Pons (tissue), 1 donor: ENCODE results near the gene FAM186B.

ENCODE experiments used
- DNase-seq: peaks from one replicate; pipeline ENCODE4 v3.0.0-alpha.2; 2016; ENCODE audit warnings: low spot score

FAM186B gene

DNA sequence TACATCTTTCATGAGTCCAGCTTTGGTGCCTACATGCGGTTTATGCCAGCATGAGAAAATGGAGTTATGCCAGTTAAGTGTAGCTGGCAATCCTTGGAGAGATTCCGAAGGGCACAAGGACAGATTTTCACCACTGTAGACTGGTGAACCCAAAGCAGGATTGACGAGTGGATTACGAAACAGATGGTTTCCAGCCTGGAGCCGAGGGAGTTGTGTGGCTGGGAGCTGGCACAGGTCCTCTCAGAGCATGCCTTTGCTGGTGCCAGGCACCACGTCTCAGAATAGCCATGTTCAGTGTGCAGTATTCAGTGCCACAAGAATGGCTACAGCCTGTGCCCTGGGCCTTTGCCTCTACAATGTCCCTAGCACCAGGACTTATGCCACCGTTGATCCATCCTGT, 53.4 kb downstream of the FAM186B start:
- DNase-seq, result no peak

DNA sequence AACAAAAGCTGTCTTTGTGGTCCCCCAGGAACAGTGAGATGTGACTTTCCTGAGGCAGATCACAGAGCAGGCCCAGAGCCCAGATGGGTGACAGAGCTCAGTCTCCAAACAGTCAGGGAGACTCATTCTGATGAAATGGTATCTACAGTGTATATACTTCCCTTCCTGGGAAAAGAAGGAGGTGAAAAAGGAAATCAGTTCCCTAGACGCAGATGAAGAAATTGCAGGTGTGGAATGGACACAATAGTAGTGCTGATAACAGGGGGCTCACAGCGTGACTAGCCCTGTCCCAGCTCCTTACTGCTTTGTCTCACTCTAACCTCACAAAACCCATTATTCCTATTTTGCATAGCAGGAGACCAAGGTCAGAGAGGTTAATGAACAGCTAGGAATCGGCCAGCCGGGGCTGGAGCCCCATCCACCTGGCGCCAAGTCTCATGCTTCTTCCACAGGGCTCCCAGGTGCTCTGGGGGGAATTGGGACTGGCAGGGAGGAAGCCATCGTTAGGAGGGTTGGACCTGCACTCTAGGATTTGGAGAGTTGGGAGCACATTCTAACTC, 54.7 kb downstream of the FAM186B start:
- DNase-seq, result peak; percentile 19

DNA sequence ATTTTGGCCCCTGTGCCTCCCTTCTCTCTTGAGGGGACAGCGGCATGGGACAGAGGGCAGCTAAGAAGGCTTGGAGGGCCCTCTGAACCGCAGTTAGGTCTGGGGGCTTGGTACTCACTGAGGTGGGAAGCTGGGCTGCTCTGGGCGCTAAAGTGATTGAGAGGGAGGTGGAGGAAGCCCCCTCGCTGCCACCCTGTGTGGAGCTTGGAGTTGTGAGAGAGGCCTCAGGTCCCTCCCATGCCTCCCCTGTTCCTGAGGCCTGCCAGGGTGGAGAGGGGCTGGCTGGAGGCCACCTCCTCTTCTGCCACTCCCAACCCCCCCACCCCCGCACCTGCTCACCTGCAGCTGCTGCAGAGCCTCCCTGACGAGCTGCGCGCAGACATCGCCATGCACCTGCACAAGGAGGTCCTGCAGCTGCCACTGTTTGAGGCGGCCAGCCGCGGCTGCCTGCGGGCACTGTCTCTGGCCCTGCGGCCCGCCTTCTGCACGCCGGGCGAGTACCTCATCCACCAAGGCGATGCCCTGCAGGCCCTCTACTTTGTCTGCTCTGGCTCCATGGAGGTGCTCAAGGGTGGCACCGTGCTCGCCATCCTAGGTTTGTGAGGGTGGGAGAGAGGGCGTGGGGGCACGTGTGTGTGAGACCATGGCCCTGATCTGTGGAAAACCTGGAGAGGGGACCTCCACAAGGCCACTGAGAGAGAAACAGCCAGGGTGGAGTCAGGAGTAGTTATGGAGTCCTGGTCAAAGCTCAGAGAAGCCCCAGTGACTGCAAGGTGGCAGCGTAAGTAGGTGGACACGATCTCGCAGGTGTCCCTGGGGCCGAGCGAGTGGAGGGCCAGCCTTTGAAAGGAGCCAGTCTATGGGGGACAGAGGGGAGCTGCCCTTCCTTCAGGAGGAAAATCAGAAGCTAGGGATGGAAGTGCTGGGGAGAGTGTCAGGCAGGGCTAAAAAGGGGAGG, 55.4 kb downstream of the FAM186B start:
- DNase-seq, result no peak

DNA sequence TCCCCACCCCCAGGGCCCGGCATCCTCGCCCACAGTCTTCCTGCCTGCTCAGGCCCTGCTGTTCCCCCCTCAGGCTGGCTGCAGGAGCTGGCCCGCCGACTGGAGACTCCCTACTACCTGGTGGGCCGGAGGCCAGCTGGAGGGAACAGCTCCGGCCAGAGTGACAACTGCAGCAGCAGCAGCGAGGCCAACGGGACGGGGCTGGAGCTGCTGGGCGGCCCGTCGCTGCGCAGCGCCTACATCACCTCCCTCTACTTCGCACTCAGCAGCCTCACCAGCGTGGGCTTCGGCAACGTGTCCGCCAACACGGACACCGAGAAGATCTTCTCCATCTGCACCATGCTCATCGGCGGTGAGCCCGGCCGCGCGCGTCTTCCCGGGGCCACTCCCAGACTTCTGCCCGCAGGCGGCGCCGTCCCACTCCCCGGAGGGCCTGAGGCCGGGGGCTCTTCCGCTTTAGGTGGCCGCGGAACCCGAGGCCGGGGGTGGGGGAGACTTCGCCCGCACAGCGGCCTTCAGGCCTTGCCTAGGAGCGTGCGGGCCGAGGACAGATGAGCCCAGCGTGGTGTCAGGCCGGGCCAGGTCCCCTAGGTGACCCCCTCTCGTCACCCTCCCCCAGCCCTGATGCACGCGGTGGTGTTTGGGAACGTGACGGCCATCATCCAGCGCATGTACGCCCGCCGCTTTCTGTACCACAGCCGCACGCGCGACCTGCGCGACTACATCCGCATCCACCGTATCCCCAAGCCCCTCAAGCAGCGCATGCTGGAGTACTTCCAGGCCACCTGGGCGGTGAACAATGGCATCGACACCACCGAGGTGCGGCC, 56.4 kb downstream of the FAM186B start:
- no peak for DNase-seq

DNA sequence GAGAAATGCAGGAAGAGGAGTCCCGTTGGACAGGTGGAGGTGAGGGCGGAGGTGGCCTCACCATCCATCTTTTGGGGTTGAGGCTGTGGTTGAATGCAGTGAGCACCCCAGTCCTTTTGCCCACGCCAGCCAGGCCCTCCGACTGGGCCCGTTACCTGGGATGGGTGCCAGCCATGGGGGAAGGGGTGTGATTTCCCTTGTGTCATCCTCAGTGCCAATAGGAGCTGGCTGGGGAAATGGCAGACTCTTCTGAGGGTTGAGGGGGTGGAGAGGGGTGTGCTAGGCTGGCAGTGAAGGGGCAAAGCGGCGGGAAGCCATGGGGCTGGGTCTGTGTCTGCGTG, 57.0 kb downstream of the FAM186B start:
- DNase-seq, result no peak

DNA sequence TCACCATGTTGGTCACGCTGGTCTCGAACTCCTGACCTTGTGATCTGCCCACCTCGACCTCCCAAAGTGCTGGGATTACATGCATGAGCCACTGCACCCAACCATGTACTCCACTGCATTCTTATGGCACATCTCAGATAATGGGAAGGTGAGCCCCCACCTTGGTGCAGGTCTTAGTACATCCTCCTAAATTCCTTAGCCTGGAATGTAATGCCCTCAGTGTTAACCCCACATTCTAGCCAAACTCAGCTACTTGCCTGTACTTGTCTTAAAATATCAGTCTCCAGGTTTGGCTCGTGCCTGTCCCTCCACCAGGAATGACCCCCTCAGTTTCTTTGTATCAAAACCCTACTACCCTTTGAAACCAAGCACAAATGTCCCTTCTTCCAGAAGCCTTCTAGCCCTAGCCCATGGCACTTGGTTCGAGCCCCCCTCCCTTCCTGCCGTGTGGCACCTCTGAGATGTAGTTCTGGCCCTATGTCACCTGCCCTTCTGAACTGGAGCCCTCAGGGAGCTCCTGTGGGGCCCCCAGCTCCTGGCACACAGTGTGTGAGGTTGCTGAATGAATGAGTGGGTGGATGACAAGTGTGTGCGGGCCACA, 58.2 kb downstream of the FAM186B start:
- no peak for DNase-seq

DNA sequence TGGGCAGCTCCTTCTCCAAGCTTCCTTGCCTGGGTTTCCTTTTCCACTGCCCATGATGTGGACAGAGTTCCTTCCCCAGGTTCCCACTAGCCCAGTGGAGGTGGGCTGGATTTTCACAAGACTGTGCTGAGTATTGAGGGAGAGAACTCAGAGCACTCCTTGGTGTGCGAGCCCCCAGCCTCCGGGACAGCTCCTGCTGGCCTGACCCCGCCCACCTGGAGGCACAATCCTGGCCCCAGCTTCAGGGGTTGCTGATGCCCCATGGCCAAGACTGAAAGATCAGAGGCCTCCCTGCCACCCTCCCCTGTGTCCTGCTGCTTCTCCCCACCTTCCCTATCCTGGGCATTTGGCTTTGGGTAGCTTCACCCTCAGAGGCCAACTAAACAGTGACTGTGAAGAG, 59.0 kb downstream of the FAM186B start:
- DNase-seq, result no peak

DNA sequence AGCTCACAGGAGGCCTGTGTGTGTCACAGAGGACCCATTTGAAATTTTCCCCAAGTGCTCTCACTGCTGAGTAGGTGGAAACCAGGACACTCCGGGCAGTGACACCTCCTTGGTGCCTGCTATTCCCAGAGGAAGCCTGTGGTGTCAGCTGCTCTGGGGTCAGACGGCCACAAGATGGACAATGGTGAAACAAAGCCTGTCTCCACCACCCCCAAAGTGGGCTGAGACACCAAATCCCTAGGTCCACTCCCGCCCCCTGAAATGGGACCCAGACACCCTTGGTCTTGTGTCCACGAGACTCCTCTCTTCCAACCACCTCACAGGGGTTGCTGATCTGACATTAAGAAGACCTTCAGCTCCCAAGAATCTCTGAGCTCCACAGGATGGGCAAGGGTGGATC, 59.6 kb downstream of the FAM186B start:
- no peak for DNase-seq

DNA sequence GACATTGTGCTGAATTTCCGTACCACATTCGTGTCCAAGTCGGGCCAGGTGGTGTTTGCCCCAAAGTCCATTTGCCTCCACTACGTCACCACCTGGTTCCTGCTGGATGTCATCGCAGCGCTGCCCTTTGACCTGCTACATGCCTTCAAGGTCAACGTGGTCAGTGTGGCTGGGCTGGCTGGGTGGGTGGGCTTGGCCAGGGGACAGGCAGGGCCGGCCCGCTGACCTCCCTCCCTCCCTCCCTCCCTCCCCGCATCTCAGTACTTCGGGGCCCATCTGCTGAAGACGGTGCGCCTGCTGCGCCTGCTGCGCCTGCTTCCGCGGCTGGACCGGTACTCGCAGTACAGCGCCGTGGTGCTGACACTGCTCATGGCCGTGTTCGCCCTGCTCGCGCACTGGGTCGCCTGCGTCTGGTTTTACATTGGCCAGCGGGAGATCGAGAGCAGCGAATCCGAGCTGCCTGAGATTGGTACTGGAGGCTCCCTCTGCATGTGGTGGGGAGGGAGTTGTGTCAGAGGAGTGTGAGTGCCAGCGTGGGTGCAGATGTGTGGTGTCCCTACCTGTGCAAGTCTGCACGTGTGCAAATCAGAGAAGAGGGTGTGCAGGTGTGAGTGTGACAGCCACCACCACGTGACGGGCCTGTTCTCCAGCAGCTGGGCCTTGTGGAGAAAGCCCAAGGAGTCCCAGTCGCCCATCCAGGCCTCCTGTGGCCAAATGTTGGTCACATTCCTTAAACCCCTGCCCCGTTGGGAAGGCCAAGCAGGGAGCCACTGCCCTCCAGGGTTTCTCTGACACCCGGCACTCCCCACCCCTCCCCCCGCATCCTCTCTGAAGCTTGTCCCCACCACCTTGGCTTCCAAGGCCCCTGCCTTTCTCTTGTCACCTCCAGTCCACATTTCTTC, 61.3 kb downstream of the FAM186B start:
- DNase-seq, result no peak

DNA sequence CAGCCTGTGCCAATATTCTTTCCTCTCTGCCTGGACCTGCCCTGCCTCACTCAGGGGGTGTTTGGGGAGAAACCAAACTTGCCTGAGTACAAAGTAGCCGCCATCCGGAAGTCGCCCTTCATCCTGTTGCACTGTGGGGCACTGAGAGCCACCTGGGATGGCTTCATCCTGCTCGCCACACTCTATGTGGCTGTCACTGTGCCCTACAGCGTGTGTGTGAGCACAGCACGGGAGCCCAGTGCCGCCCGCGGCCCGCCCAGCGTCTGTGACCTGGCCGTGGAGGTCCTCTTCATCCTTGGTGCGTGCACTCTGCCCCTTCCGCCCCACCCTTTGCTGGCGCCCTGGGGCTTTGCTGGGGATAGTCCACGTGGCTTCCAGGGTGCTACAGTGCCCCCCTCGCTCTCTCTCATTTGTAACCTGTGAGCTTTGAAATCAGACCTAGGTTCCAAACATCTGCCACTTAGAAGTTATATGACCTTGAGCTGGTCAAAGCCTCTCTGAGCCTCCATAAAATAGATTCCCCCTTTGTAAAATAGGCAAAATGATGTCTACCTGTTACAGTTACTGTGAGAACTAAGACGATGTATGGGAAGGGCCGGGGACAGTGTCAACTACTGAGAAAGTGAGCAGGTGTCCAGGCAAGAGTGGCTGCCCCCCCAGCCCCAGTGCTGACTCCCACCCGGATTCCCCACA, 62.1 kb downstream of the FAM186B start:
- DNase-seq, result no peak

DNA sequence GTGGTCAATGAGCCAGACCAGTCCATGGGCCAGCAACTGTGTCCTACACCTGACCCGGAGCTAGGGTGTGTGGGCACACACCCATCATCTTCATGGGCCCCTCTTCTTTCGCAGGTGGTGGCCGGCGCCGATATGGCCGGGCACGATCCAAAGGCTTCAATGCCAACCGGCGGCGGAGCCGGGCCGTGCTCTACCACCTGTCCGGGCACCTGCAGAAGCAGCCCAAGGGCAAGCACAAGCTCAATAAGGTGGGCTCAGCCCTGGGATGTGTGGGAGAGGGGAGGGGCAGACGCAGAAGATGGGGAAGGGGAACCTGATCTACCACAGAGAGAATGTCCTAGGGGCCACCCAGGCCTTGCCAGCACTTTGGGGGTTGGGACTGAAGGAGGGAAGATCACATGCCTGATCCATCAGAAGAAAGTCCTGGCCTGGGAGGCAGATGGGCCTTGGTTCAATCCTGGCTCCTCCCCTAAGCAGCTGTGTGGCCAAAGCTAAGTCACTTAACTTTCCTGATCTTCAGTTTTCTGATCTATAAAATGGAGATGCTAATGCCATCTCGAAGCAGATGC, 62.8 kb downstream of the FAM186B start:
- no peak for DNase-seq

DNA sequence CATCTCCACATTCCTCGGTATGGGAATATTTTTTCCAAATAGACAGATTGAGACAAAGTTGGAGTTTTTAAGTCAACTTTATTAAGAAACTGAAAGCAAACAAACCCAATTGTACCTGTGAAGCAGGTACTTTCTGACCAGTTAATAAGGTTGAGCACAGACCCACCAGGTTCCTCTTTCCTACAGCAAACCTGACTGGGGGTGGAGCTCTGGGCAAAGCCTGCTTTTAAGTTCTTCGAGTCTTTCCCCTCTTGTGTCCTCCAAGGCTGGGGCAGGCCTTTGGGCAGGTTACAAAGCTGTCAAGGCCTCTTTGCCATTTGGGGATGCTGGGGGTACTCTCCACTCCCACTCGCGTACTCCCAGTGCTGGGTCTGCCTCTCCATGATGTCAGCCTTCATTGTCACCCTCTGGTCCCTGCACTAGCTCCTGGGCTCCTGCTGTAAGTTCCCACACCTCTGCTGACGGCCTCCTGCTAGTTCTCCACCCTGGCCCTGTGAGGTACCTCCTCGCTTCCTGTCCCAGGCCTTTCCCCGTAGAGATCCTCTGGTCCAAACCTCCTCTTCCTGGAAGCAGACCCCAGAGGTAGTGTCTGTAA, 63.4 kb downstream of the FAM186B start:
- no peak for DNase-seq

DNA sequence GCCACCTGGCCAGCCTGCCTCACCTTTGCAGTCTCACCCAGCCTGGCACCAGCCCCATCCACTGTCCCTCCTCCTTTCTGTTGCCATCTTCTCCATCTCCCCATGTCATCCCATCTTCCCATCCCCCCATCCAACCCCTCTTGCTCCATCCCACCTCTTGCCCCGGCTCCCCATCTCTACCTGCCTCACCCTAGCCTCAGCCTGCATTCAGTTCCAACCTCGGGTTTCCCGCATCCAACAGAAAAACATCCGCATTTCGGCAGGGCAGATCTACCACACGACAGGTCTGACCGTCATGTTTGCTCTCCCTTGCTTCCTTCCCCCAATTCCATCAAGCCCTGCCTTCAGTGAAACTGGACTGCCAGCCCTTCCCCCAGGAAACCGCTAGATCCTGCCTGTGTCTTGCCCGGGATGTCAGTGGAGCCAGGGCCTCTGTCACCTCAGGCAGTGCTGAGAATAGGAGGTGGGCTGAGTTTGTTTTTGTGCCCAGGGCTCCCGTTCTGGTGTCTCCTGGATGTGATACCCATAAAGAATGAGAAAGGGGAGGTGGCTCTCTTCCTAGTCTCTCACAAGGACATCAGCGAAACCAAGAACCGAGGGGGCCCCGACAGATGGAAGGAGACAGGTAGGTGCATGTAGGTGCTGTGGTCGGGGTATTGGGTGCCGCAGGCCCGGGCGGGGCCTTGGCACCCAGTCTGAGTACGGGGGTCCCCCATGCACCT, 64.1 kb downstream of the FAM186B start:
- DNase-seq, result no peak

DNA sequence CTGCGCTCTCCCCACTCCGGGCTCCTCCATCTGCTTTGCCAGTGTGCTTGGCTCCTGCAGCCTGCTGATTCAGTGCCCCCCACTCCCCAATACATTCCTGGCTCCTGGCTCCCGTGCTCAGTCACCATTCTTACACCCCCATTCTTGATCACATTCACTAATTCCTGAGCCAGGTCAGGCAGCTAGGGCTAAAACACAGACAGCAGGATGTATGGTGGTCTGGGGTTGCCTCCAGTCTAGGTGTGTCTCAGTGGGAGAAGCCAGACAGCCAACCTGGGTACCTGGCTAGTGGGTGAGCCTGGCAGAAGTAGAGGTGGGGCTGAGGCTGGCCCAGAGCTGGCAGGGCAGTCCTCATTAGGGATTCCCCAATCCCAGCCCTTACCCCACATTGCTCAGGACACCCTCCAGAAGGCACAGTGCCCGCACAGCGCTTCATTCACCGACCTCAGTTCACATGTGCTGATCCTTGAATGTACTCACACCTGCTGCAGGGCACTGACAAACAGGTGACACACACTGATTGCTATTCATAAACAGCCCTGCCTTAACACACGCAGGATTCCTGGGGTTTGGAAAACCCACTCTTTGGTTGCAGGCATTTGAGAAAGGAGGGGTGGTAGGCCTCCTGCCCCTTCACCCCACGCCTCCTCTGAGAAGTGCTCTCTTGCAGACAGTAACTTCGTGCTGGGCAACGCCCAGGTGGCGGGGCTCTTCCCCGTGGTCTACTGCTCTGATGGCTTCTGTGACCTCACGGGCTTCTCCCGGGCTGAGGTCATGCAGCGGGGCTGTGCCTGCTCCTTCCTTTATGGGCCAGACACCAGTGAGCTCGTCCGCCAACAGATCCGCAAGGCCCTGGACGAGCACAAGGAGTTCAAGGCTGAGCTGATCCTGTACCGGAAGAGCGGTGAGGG, 65.0 kb downstream of the FAM186B start:
- no peak for DNase-seq

DNA sequence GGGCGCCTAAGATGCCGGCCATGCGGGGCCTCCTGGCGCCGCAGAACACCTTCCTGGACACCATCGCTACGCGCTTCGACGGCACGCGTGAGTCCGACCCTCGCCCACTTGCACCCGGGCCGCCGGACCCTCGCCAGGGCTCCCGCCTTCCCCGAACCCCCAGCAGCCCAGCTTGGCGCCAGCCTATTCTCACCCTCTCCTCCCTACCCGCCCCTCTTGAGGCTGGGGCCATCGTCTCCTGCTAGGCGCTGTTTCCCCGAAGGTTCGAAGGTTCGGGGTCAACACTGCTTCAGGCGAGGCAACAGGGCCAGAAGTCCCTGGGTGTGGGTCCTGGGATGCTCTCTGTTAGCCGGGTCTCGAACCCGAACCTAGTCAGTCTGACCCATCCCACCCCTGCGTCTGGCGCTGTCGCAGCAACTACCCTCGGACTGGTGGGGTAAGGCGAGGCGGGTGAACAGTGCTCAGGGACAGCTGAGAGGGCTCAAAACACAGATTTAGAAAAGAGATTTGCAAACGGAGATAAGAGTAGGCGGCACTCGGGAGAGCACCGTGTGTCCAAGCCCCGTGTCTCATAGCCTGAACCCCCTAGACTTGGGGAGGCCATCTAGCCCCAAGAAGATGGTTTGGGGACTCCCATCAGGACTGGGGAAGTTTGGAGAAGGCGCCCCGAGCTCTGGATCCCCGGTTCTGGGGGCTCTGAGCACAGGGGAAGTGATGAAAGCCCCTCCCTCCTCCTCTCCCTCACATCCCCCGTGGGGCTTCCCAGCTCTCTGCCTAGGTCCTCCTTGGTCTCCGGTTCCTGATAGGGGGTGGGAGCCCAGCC, 65.8 kb downstream of the FAM186B start:
- no peak for DNase-seq

DNA sequence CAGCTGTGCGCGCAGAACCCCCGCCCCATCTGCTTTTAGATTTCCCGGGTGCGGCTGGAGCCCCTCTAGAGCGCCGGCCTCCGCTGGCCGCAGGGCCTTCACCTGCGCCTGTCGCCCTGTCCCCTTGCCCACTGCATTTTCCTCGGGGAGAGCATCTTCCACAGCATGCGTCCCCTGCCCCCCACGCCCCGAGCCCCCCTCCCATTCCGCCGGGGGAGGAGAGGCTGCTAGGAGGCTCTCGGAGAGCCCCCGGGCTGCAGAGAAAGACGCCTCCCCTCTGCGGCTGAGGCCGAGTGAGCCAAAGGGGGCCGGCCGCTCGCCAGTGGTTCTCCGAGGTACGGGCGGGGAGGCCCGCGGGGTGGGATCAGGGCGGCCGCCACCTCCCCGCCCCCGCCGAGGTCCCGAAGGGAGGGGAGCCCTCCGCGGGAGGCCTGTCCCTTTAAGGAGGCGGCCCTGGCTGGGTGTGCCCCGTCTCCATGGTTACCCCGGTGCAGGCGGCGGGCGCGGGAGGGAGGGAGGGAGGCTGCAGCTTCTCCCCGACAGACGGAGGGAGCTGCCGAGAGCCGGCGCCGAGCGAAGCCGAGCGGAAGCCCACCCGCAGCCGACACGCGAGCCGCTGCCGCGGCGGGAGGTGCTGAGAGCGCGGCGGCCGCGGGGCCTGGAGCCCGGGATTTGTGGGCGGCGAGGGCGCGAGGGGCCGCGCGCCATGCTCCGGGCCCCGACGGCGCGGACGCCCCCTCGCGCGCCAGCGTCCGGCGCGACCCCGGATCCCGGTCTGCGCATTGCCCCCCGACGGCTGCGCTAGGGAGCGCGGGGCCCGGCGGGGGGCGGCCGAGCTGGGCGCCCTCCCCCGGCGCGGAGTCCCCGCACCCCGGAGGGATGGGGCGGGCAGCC, 66.7 kb downstream of the FAM186B start, which contains the start of gene KCNH3:
KCNH3 (plus strand) TSS at position 521 of the 894 bp plus-strand sequence. CDS start 387 bp downstream, outside the sequence.
- DNase-seq, result peak; percentile 35
